Measurements from ENCODE around the gene CMTM2. TPM values are rescaled to one million over a fixed set of nuclear protein-coding genes. Genes with fewer than 3 reads are reported as not detected.

CMTM2 gene
- total and polyA plus RNA-seq, 9 of the 15 experiments (the other 6 are each of a cell fraction or from before 2014, with no cell fraction given): not detected

GRCh38 chr16:66549284-66550131 is 29.8 kb upstream of the CMTM2 start, which contains the start of gene TK2 (continued):
- TF ChIP-seq POLR2B (IDR thresholded peaks at IDR 0.05; ENCODE audit: low read depth, partially characterized antibody) (no peak), BACH1 (tag; IDR thresholded peaks at IDR 0.05) (no peak), ZNF76 (CRISPR knock-in tag; IDR thresholded peaks at IDR 0.05; ENCODE audit: borderline replicate concordance) (no peak), POLR2H (tag; IDR thresholded peaks at IDR 0.05; ENCODE audit: low read depth) (peak; percentile 51), BDP1 (IDR thresholded peaks at IDR 0.05; ENCODE audit: insufficient read depth, insufficient read length) (no peak), HNRNPLL (IDR thresholded peaks at IDR 0.05; ENCODE audit: low read depth, low read length, poor library complexity, severe bottlenecking) (peak; percentile 32), SAP30 (IDR thresholded peaks at IDR 0.05; ENCODE audit: borderline replicate concordance, insufficient read depth, low read depth, low read length, poor library complexity, severe bottlenecking) (no peak), ATF3 (IDR thresholded peaks at IDR 0.05) (no peak), ATF3 (CRISPR knock-in tag; conservative IDR thresholded peaks at IDR 0.05) (no peak), ZZZ3 (IDR thresholded peaks at IDR 0.05) (no peak), CAMTA2 (CRISPR knock-in tag; conservative IDR thresholded peaks at IDR 0.05) (no peak), TBP (optimal IDR thresholded peaks at IDR 0.05; ENCODE audit: low read depth, low read length) (peak; percentile 53), CBX8 (IDR thresholded peaks at IDR 0.05; ENCODE audit: borderline replicate concordance, extremely low read depth, low read depth, low read length, poor library complexity, severe bottlenecking) (no peak), PML (IDR thresholded peaks at IDR 0.05; ENCODE audit: low read length) (no peak), PCBP1 (IDR thresholded peaks at IDR 0.05; ENCODE audit: low read depth, low read length, poor library complexity, severe bottlenecking) (peak; percentile 66), CCNT2 (IDR thresholded peaks at IDR 0.05; ENCODE audit: borderline replicate concordance, extremely low read depth, insufficient read length, low read depth, low read length) (peak; percentile 25), SRSF1 (IDR thresholded peaks at IDR 0.05; ENCODE audit: low read depth, low read length) (0 out of 2 replicates have a peak, but pooled peaks have one; percentile 19), RBM17 (IDR thresholded peaks at IDR 0.05; ENCODE audit: borderline replicate concordance, low read depth, low read length) (no peak)
- TF ChIP-seq, protein P1, sequence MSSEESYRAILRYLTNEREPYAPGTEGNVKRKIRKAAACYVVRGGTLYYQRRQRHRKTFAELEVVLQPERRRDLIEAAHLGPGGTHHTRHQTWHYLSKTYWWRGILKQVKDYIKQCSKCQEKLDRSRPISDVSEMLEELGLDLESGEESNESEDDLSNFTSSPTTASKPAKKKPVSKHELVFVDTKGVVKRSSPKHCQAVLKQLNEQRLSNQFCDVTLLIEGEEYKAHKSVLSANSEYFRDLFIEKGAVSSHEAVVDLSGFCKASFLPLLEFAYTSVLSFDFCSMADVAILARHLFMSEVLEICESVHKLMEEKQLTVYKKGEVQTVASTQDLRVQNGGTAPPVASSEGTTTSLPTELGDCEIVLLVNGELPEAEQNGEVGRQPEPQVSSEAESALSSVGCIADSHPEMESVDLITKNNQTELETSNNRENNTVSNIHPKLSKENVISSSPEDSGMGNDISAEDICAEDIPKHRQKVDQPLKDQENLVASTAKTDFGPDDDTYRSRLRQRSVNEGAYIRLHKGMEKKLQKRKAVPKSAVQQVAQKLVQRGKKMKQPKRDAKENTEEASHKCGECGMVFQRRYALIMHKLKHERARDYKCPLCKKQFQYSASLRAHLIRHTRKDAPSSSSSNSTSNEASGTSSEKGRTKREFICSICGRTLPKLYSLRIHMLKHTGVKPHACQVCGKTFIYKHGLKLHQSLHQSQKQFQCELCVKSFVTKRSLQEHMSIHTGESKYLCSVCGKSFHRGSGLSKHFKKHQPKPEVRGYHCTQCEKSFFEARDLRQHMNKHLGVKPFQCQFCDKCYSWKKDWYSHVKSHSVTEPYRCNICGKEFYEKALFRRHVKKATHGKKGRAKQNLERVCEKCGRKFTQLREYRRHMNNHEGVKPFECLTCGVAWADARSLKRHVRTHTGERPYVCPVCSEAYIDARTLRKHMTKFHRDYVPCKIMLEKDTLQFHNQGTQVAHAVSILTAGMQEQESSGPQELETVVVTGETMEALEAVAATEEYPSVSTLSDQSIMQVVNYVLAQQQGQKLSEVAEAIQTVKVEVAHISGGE (CRISPR knock-in tag; IDR thresholded peaks at IDR 0.05): peak in 1 of 3 experiments; percentile 92; a peak in 2 of 6 replicates
- TF ChIP-seq, protein P2, sequence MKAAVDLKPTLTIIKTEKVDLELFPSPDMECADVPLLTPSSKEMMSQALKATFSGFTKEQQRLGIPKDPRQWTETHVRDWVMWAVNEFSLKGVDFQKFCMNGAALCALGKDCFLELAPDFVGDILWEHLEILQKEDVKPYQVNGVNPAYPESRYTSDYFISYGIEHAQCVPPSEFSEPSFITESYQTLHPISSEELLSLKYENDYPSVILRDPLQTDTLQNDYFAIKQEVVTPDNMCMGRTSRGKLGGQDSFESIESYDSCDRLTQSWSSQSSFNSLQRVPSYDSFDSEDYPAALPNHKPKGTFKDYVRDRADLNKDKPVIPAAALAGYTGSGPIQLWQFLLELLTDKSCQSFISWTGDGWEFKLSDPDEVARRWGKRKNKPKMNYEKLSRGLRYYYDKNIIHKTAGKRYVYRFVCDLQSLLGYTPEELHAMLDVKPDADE (conservative IDR thresholded peaks at IDR 0.05; ENCODE audit: control insufficient read depth, low read depth, low read length): 0 out of 2 replicates have a peak, but pooled peaks have one; percentile 43

Data from K562 (cell line).